Esophagus muscularis mucosa (tissue), 4 donors: Measurements from ENCODE around the gene HIF1A. TPM values are rescaled to one million over a fixed set of nuclear protein-coding genes. Genes with fewer than 3 reads are reported as not detected.

Experiments
- DNase-seq: peaks from one replicate; pipeline ENCODE4 v3.0.0-alpha.2; 2017; ENCODE audit errors: extremely low spot score
- H3K27ac ChIP-seq, 4 donors: fragments of 200-600 bp; sonication (generic); replicated peaks in 1 of 4; 1 replicate in 3 of 4; 2 replicates in 1 of 4; pipeline ENCODE4 v1.5.1; 2016 to 2019; ENCODE audit warnings: mild to moderate bottlenecking in 1 of 4
- H3K27me3 ChIP-seq, 4 donors: fragments of 200-600 bp; sonication (generic); one replicate each; pipeline versions ENCODE4 v1.5.1 to v1.6.0; 2016 to 2019
- H3K36me3 ChIP-seq, 4 donors: fragments of 200-600 bp; sonication (generic); one replicate each; pipeline ENCODE4 v1.5.1; 2016 to 2019
- H3K4me1 ChIP-seq, 4 donors: fragments of 200-600 bp; sonication (generic); one replicate each; pipeline ENCODE4 v1.5.1; 2016 to 2019
- H3K4me3 ChIP-seq, 4 donors: fragments of 200-600 bp; sonication (generic); 1 replicate in 2 of 4; 2 replicates in 2 of 4; pipeline ENCODE4 v1.5.1; 2016 to 2019; ENCODE audit warnings: mild to moderate bottlenecking in 4 of 4, moderate library complexity in 1 of 4
- H3K9me3 ChIP-seq, 4 donors: fragments of 200-600 bp; sonication (generic); 1 replicate in 3 of 4; 2 replicates in 1 of 4; pipeline ENCODE4 v1.5.1; 2016 to 2019
- CTCF ChIP-seq, 3 experiments: fragments of 200-600 bp in 2 of 3; fragments of 450-650 bp in 1 of 3; sonication (generic) in 2 of 3; IDR thresholded peaks; one replicate each; pipeline ENCODE4 v1.5.1; 2017 to 2019; ENCODE audit warnings: antibody characterized with exemption in 3 of 3, mild to moderate bottlenecking in 2 of 3, moderate library complexity in 1 of 3
- EP300 ChIP-seq: sonication (generic); formaldehyde crosslinking; IDR thresholded peaks from one replicate; pipeline ENCODE4 v1.6.1; 2017; ENCODE audit warnings: antibody characterized with exemption
- POLR2A ChIP-seq: fragments of 450-650 bp; IDR thresholded peaks from one replicate; pipeline ENCODE4 v1.6.1; 2017; ENCODE audit warnings: antibody characterized with exemption, moderate library complexity, mild to moderate bottlenecking, low read depth
- POLR2AphosphoS5 ChIP-seq, 2 donors: sonication (generic); formaldehyde crosslinking; IDR thresholded peaks; one replicate each; pipeline ENCODE4 v1.6.1; 2017; ENCODE audit warnings: antibody characterized with exemption in 2 of 2
- WGBS: methylation state at CpG from one replicate; pipeline ENCODE4 v1.1.5; 2018; 5-methylcytosine and 5-hydroxymethylcytosine counted together
- intact Hi-C: fragments of 100-400 bp; cut with DNase I; formaldehyde crosslinking; loops from one replicate; pipeline ENCODE4 v1.15.1; 2023
- total RNA-seq, 4 donors: library from RNA; depleted of rRNA; stranded (reverse); fragments of >200 nt; gene quantifications; one replicate each; pipeline versions ENCODE4 v1.1.0 to v1.2.1, GENCODE V29; 2016

The HIF1A gene
- total RNA-seq, 4 donors from 2014 or later: 77.4 to 156 (median 86.5) TPM

- intact Hi-C loops: no loop called here
- Histone ChIP-seq H3K27me3 (no peaks in the 10 kb centered on the region), H3K4me1 (no peaks in the 10 kb centered on the region), H3K27ac (no peak overlapping the region), H3K4me3 (no peak overlapping the region), H3K9me3 (no peaks in the 10 kb centered on the region), H3K36me3 (no peaks in the 10 kb centered on the region)
- no peak for TF ChIP-seq POLR2A
- no peak for TF ChIP-seq CTCF (IDR thresholded peaks at IDR 0.05)
- TF ChIP-seq POLR2AphosphoS5 (IDR thresholded peaks at IDR 0.05): no peak
- TF ChIP-seq EP300: no peak
- DNase-seq: no peak
- 89% methylated on average over 6 of the region's 6 CpGs for WGBS
Measured at GRCh38 chr14:61681413-61681812, 13.9 kb upstream of the HIF1A start.

- intact Hi-C loops: no loop called here
- H3K4me3 ChIP-seq: no peak overlapping the region
- no peaks in the 10 kb centered on the region for H3K9me3 ChIP-seq
- WGBS: 95% methylated on average over 2 of the region's 2 CpGs
- H3K4me1 ChIP-seq: no peaks in the 10 kb centered on the region
- TF ChIP-seq EP300 (no peak), POLR2A (no peak), POLR2AphosphoS5 (IDR thresholded peaks at IDR 0.05) (no peak), CTCF (IDR thresholded peaks at IDR 0.05) (no peak)
- DNase-seq: no peak
- H3K27me3 ChIP-seq: no peaks in the 10 kb centered on the region
- H3K27ac ChIP-seq: no peak overlapping the region
- H3K36me3 ChIP-seq: no peaks in the 10 kb centered on the region
Measured at GRCh38 chr14:61683108-61683507, 12.2 kb upstream of the HIF1A start.

GRCh38 chr14:61690039-61690438 is 5.3 kb upstream of the HIF1A start:
- Histone ChIP-seq H3K9me3 (no peaks in the 10 kb centered on the region), H3K27ac (no peak overlapping the region), H3K36me3 (no peaks in the 10 kb centered on the region), H3K27me3 (no peaks in the 10 kb centered on the region), H3K4me3 (no peak overlapping the region), H3K4me1 (peaks cover 5 to 6% (median 6%) of the 10 kb centered on the region in 4 donors)
- TF ChIP-seq CTCF (IDR thresholded peaks at IDR 0.05) (no peak), POLR2AphosphoS5 (IDR thresholded peaks at IDR 0.05) (no peak), EP300 (no peak), POLR2A (no peak)
- no peak for DNase-seq
- WGBS: 58% methylated on average over 3 of the region's 3 CpGs
- intact Hi-C loops: loop anchor here (10.0 kb wide), 1 partner anchor 215 kb away; no protein-coding TSS in a partner anchor

- H3K4me3 ChIP-seq: no peak overlapping the region
- no peak for DNase-seq
- TF ChIP-seq POLR2A (no peak), CTCF (IDR thresholded peaks at IDR 0.05) (no peak), EP300 (no peak), POLR2AphosphoS5 (IDR thresholded peaks at IDR 0.05) (no peak)
- no peaks in the 10 kb centered on the region for H3K27me3 ChIP-seq
- no peaks in the 10 kb centered on the region for H3K9me3 ChIP-seq
- 88% methylated on average over 2 of the region's 2 CpGs for WGBS
- H3K4me1 ChIP-seq: peaks cover 5 to 6% (median 6%) of the 10 kb centered on the region in 4 donors
- no peak overlapping the region for H3K27ac ChIP-seq
- intact Hi-C loops: loop anchor here (10.0 kb wide), 1 partner anchor 216 kb away; no protein-coding TSS in a partner anchor
- no peaks in the 10 kb centered on the region for H3K36me3 ChIP-seq
Measured at GRCh38 chr14:61690982-61691381, 4.3 kb upstream of the HIF1A start.

DNA sequence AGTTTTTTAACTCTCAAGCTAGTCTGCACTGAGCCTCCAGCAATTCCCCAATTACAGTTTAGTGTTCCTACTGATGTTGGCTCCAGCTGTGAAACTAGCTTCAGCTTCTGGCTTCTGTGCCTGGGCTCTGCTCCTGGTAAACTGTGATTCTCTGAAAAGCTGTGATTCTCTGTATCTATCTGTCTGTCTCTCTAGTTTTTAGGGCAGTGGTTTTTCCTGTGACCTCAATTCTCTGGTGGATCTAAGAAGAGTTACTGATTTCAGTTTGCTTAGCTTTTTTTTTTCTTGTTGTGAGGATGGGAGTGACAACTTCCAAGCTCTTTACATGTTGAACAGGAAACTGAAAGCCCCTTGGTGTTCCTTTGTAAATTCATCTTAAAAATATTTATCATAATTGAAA is 3.8 kb upstream of the HIF1A start:
- intact Hi-C loops: loop anchor here (10.0 kb wide), 1 partner anchor 217 kb away; no protein-coding TSS in a partner anchor
- no peak overlapping the region for H3K4me3 ChIP-seq
- H3K27ac ChIP-seq: no peak overlapping the region
- peaks cover 5 to 6% (median 6%) of the 10 kb centered on the region in 4 donors for H3K4me1 ChIP-seq
- no peaks in the 10 kb centered on the region for H3K9me3 ChIP-seq
- TF ChIP-seq POLR2AphosphoS5 (IDR thresholded peaks at IDR 0.05) (no peak), CTCF (IDR thresholded peaks at IDR 0.05) (no peak), EP300 (no peak), POLR2A (no peak)
- no peaks in the 10 kb centered on the region for H3K27me3 ChIP-seq
- H3K36me3 ChIP-seq: no peaks in the 10 kb centered on the region
- DNase-seq: no peak
